CD4-positive, alpha-beta T cell treated with Interleukin-15 for 1 hour (primary cell): ENCODE data around the gene DBX1.
"Not testable (repeated sequence)": the region's sequence is repeated elsewhere in the genome, so short reads cannot be mapped to it uniquely, and the experiment has no call there.

Experiments
- DNase-seq: peaks from one replicate; pipeline ENCODE4 v3.0.0-alpha.2; 2020

DBX1 gene

DNA sequence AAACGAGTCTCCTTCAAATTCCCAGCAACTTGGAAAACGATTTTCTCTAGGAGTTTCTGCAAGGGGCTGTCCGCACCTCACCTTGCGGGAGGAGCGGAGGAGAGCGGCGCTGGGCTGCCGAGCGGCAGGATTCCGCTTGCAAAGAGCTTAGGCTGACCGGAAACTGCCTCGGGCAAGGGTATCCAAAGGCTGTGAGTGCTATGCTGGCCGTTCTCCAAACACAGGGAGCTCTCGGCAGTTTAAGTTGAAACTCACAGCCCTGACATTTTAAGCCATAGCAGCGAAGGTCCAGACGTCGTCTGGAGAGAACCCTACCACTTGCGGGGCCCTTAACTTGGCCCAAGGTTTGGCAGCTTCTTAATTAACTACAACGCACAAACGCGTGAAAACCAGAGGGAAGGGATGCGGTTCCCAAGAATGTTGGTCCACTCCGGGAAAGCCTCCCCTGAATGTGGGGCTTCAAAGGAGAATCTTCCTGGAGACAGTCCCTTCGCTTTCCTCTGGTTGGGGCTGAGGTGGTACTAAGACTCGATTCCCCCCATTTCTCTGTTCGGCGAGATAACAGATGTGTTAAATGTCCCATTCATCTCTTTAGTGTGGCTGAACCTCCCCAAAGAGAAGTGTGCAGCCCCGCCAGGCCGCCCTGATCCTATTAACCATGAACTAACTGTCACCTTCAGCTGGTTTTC is 1.1 kb upstream of the DBX1 start:
- no peak for DNase-seq

DNA sequence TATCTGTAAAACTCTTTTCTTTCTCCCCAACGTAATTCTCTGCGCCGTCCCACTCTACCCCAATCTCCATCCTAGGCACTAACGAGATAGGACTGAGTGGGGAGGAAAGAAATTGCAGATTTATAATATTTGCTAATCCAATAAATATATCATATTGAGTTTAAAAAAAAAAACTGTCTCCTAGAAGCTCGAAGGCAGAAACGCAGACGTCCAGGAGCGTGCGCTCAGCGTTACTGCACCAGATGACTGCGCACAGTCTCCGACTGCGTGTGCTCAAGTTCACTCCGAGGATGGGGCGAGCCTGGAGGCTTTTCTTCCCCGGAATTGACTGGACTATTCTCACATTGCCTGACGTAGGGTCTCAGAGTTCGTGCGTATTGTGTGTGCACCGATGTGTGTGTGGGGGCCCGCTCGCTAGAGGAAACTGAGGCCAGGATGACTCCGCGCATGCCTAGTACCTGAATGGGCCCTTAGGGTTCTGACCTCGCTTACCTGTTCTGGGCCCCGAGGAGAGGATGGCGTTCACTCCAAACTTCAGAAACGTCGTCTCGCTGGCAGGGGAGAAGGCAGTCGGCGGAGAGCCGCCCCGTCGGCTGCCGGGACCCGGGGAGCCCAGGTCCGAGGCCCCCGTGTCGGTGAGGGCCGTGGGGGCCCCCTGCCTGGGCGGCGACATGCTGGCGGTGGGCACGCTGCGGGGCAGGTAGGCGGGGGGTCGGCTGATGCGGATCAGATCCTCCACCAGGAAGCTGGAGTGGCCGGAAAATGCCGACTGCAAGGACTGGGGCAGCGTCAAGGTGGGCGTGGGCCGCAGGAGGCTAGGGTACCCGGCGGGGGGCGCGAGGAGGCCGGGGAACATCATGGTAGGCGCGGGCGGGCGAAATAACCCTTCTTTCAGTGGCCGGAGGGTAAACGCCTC is 551 bp downstream of the DBX1 start:
- no peak for DNase-seq

DNA sequence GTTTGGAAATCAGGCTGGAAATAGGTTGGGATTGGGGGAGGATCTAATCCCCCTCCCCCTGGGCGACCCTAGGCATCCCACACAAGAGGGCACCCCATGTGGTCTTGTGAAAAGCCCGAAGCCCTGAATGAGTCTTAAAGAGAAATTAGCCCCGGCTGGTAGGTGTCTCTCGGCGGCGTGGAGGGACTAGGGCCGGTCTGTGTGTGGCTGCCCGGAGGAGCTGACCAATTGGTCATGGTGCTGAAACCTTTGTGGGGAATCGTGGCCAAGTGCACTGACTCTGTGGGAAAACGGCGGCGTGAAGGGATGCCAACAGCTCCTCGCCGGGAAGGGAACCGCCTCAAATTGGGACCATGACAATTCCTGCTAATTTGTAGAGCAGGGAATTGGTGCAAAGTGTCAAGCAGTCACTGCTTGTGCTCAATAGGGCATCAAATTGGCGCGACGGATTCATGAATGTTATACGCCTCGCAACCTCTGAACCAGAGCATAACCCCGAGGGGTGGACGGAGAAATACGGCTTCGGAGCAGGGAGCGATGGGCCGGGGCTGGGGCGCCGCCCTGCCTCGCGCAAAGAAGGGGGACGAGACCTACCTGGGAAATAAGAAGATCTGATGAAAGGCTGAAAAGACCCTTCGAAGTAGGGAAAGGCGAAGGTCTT is 1.5 kb downstream of the DBX1 start:
- DNase-seq, result no peak

DNA sequence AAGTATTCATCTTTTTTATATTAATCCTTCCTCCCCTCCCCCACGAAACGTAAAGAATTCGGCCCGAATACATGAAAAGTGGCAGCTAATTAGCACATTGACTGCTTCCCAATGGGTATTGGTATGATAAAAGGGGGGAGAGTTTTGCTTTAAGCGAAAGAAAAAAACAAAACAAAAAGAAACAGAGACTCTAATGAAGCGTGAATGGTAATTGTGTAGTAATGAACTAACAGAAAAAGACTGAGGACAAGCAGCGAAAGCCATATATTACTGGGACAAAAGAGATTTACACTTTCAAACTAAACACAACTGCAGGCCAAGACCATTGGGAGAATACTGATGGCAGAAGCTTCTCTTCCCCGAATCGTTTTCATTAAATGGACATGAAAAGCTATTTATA is 2.5 kb downstream of the DBX1 start:
- DNase-seq, result no peak

DNA sequence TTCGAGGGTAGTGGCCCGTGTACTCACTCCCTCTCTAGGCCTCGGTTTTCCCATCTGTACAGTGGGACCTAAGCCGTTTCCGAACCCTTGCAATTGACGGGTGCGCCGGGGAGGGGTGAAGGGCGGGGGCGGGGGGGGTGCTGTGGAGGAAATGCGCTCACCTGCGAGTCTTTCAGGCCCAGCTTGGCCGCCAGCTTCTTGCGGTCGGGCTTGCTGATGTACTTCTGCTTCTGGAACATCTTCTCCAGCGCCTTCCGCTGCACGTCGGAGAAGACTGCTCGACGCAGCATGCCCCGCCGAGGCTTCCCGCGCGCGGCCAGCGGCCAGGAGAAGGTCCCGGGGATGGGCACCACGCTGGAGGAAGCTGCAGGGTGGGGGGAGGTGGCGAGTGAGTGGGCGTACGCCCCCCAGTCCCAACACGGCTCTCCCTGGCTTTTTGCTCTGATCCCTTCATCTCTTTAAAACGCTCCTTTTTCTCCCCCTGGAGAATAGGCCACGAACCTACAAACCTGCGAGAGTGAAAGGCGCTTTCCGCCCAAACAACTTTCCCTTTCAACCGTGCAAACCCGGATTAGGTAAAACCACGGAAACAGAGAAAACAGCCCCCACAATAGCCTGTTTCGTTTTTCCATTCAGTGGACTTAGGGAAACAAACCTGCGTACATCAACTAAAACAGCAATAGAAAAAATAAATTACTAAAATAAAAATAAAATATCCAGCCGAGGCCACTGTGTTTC is 3.2 kb downstream of the DBX1 start:
- DNase-seq, result peak; percentile 37

DNA sequence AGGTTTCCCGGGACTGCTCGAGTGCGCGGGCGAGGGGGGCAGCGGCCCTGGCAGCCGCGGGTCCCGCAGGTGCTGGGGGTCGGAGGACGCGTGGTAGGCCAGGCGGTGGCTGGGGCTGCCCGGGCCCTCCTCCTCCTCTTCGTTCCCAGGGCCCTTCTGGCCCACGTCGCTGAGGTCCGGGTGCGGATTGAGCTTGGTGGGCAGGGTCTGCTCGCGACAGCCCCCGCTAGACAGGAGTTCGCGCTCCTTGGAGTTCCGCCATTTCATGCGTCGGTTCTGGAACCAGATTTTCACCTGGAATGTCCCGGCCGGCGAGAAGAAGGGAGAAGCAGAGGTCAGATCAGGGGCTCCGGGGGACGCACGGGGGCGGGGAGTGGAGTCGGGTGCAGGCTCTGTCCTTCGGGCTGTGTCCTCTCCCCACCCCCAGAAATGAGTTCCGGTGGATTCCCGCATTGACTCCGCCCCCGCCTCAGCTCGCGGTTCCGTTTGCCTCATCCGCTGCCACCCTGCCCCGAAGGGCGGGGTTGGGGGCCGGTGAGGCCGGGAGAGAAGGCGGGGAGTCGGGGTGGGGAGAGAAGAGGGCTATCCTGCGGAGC is 3.9 kb downstream of the DBX1 start:
- peak; percentile 56 for DNase-seq

DNA sequence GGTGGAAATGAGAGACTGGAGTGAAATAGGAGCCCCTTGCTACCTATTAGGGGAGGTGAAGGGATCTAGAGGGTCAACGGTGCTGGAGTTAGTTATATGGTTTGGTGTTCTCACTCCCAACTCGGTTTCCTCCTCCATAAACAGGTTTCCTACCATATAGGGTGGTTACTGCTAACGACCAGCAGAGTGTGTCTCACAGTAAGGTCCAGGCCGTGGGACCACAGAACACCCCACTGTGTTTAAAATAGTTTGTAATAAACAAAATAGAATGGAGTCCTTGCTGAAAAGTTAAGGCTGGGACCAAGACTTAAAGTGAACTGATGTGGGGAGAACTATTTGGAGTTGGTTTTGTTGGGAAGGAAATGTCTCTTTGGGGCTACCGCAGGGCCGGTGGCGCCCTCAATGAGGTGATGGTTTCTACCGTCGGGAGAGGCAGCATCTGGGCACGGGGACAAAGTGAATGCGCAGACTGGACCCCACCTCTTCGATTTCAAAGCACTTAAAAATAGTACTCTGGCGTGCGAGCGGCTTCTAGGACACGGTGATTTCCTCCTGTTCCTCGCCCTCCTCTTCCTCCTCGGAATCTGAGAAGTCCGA is 4.5 kb downstream of the DBX1 start:
- DNase-seq, result no peak

DNA sequence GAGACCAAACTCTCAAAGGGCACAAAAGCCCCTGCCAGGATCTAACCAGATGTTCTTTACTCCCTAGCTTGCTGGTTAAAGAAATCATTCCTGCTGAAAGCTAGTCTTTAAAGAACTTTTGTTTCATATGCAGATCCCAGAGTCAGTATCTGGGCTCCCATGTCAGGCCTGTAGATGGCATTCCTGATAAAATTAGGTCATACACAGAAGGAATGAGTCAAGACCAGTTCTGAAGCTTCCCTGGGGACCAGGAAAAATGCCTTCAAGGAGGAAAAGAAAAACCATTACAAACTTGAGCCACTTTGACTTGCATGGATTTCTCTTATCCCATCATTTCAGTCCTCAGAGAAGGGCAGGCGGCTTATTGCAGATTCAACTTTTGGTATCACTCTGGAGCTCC is 5.9 kb downstream of the DBX1 start:
- no peak for DNase-seq

DNA sequence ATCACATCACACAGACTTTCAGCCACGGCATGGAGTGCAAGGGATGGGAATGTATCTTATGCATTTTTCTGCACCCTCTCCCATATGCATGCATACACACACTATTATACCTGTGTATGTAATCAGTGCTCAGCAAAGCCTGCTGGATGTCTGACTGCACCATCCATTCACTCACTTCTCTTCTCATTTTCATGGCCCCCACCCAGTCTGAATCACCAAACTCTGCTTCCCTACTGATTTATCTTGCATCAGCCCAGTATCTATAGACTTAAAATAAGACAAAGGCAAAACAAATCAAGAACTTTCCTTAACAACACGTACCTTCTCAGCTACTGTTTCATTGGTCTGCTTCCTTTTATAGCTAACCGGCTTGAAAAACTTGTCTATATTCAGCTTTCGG is 21.6 kb downstream of the DBX1 start:
- no peak for DNase-seq

DNA sequence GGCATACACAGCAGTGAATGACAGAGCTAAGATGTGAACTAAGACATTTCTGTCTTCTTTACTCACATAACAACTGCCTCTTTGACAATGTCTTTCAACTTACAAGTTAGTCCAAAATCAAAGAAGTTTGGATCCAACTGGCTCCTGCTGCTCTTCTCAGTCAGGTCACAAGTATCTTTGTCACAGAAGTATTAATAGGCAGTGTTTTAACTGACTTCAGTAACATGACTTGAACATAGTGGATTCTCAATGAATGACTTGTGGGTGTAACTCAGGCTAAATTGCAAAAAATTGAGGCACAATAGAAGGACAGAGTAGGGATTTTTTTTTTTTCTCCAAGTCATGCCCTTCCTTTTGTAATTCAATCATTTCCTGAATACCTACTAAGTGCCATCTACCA is 22.6 kb downstream of the DBX1 start:
- no peak for DNase-seq

DNA sequence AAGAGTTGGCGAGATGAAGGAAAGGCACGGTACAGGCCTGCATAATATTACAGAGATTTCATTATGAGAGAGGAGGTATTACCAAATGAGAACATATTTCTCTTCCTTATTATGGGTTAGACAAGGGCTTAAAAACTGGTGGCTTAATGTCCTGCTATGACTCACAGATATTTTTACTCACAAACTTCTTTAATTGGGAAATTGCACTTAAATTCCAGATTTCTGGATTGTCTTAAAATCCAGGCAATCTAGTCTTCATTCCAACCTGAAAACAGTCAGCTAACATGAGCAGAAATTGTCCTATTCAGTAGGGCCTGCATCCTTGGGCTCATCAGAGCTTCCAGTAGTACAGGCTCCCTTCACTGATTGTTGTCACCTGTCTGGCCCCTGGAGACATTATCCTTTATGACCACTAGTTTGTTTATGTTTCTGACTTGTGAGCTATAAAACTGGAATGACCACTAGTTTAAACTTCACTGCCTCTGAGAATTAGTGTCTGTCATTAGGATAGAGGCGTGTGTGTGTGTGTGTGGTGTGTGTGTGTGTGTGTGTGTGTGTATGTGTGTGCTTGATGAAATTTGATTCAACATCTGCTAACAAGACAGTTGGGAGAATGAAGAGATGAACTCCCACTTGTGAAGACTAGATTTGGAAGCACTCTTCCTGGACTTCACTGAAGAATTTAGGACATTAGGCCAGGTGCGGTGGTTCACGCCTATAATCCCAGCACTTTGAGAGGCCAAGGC is 25.1 kb downstream of the DBX1 start:
- DNase-seq, result no peak

DNA sequence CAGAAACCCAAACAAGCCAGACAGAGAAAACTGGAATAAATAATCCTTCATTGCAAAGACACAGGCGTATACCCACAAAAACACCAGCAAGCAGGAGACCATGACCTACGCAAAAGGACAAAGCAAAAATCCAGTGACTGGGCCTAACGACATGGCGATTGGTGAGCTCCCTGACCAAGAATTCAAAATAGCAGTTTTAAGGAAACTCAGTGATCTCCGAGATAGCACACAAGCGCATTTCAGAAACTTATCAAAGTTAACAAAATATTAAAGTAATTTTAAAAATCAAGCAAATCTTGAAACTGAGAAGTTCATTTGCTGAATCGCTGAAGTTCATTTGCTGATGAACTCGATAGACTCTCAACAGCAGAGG is 27.6 kb downstream of the DBX1 start:
- DNase-seq, result no peak

DNA sequence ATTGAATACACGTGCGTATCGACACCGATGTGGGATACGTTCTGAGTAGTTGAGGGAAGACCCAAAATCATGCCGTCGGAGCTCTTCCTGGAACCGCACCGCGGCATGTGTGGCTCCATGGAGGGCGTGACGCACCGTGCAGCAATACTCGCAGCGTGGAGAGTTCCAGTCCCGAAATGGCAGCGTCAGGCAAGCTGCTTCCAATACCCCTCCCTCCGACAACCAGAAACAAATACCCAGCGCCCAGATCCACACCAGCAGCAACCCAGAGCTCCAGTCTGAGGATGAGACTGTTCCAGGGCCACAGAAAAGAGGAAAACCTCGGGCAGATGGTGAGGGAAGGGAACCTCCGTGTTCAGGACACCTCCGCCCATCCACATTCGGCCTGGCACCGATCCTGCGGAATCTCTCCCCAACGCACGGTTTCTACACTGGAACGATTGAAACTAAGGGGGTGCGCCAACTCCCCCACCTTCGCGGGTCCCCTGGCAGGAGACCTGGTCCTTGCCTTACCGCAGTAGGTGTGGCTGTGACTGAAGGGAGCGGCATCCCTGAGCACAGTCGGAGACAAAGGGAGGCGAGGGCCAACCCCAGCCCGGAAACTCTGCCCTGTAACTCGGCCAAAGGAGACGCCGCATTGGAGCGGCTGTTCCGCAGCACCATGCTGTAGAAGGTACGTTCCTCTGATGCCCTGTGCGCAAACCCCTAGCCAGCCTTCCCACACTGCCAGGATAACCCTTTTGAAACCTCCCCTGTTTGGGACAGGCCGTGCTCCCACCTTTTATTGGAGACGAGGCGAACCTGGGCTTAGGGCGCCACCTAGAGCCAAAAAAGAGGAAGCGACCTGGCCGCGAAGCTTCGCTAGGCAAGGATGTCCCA is 28.2 kb downstream of the DBX1 start:
- DNase-seq, result no peak

DNA sequence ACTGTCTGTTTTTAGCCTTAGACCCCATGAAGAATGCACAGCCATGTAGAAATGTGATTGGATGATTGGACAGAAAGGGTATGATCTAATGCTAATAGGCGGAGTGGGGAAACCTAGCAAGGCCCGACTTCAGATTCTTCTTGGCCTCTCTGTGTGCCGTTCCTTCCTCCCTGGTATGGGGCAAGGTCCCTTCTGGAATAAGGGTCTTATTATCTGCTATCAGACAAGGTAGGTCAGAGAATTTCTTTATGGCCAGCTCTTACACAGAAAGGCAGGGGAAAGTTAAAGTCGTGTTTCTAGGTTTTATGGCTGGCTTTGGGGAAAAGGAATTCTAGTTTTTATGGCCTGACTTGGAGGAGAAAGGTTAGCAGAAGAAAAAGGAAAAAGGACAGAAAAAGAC is 30.6 kb downstream of the DBX1 start:
- no peak for DNase-seq

DNA sequence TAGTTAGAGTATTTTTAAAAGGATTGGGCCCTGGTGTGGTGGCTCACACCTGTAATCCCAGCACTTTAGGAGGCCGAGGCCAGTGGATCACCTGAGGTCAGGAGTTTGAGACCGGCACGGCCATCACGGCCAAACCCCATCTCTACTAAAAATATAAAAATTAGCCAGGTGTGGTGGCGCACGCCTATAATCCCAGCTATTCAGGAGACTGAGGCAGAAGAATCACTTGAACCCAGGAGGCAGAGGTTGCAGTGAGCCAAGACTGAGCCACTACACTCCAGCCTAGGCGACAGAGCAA is 31.8 kb downstream of the DBX1 start:
- not testable (repeated sequence) for DNase-seq

DNA sequence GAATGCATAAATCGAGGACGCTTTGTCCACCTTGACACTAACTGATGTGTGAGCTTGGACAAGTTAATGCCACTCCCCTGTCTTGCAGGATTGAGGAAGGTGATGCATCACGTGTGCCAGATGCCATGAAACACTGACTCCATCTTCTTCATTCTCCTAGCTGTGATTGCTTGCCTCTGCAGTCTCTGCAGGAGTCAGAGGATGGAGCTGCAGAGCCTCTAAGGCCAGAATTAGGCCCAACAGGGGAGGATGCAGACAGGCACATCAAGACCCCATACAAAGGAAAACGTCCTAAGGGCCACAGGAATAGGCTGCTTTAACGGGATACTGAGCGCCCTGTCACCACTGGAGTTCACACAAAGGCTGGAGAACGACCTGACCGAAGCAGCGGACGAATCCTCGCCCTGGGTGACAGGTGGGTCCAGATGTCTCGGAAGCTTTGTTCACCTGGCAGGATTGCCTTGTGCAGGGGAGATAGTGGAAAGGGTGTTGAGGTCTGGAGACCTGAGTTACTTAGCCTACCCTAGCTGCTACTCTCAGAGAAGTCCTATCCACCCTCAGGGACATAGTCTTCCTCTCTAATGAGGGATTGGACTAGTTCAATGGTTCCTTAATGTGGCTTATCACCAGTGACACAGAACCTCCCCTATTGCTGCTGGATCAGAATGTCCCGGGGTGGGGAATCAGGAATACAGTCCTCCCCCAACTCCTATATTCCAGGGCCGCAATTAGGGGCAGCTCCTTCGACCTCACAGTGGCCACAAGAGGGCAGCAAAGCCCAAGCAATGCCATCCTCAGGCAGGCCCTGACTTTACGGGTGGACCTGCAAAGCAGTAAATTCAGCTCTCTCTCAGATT is 32.4 kb downstream of the DBX1 start:
- DNase-seq, result peak; percentile 61

DNA sequence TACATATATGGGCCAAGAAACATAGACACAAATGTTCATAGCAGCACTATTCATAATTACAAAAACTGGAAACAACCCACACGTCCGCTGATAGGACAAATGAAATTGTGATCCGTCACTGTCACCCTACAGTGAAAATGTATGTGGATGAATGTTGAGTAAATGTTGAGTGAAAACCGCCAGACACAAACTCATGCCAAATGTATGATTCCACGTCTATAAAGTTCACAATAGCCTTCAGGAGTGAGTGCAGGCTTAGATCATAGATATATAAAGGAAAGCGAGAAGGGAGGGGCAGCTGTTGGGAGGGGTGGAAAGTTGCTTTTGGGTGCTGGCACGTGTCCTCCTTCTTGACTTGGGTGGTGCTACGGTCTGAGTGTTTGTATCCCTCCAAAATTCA is 33.6 kb downstream of the DBX1 start:
- no peak for DNase-seq

DNA sequence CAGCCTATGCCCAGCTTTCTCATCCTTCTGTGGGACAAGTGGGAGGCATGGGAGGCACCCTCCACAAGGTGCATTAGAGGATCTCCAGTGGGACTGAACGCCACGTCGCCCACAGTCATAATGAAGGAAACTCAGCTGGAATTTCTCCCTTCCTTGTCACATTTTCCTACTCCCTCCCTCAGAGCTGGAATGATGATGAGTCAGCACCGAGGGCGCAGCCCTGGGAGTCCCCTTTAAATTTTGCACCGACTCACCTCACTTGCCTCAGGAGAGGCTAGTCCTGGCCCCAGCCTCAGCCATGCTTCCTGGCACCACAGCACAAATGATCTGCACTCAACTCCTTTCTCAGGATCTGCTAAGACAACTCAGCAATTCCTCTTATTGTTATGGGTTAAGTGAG is 34.3 kb downstream of the DBX1 start:
- no peak for DNase-seq

DNA sequence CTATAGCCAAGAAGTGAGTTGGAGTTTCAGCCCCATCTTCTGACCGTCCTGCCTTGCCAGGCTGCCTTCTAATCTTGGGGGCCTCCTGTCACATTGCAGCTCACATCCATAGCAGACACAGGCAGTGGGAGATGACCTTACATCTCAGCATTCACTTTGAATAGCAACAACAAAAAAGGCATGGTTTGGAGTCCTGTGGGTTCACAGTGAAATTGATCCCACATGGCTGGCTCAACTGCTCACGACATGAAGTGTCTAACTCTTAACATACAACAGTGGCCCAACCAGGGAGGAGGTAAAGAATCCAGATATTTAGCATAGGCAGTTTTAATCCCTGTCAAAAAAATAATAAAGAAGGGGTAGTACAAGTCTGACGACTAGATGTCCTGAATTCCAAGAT is 38.1 kb downstream of the DBX1 start:
- no peak for DNase-seq
